Measurements from ENCODE around the gene VPS54. TPM values are rescaled to one million over a fixed set of nuclear protein-coding genes. Genes with fewer than 3 reads are reported as not detected.

VPS54 gene, protein sequence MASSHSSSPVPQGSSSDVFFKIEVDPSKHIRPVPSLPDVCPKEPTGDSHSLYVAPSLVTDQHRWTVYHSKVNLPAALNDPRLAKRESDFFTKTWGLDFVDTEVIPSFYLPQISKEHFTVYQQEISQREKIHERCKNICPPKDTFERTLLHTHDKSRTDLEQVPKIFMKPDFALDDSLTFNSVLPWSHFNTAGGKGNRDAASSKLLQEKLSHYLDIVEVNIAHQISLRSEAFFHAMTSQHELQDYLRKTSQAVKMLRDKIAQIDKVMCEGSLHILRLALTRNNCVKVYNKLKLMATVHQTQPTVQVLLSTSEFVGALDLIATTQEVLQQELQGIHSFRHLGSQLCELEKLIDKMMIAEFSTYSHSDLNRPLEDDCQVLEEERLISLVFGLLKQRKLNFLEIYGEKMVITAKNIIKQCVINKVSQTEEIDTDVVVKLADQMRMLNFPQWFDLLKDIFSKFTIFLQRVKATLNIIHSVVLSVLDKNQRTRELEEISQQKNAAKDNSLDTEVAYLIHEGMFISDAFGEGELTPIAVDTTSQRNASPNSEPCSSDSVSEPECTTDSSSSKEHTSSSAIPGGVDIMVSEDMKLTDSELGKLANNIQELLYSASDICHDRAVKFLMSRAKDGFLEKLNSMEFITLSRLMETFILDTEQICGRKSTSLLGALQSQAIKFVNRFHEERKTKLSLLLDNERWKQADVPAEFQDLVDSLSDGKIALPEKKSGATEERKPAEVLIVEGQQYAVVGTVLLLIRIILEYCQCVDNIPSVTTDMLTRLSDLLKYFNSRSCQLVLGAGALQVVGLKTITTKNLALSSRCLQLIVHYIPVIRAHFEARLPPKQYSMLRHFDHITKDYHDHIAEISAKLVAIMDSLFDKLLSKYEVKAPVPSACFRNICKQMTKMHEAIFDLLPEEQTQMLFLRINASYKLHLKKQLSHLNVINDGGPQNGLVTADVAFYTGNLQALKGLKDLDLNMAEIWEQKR
- 14.9 and 15.4 TPM in 2 replicates for total RNA-seq

DNA sequence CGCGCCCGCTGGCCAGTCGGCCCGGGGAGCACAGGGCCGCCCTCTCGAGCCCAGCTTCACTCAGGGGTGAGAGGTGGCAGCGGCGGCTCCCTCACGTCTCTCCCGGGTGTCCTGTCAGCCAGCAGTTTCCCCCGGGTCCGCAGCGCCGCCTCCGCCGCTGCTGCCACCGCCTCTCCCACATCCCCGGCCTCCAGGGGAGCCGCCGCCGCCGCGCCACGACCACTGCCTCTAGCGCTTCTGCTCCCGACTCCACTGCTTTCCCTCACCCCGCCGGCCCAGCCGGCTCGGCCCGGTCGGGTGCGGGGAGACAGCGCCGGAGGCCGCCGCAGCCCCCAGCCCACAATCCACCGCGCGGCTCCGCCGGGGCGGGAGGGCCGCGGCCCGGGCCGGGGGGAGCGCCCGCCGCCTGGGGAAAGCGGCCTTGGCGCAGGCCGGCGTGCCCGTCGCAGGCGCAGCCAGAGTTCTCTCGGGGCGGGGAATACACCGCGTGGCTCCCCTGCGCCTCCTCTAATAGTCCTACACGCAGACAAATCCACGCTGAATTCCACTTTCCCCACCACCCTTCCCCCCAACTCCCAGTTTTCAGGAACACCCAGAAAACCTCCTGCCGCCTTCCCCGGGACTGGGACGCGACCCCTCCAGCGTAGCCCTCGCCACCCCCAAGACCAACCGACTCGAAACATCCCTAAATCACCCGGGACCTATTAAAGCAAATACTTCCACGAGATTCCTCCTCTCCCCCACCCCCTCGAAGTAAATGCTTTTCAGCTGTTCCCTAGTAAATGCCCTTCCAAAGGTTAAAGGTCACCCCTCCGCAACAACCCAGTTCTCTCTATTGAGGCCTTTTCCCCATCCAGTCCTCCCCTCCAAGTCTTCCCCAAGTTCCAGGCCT is at the start of gene VPS54:
Gene VPS54 (minus strand): TSS at position 346 of the 892 bp plus-strand sequence. CDS start 35,429 bp downstream, outside the sequence.
- H3K27me3 Mint-ChIP-seq (ENCODE audit: insufficient read depth) = no peaks in the 10 kb centered on the region
- H3K4me3 Mint-ChIP-seq = peak within 1 kb of the TSS; percentile 94
- intact Hi-C loops (cut with micrococcal nuclease) = loop anchor here (1.0 to 10.0 kb wide), 6 partner anchors 43 to 1035 kb away; partner anchors contain the start of genes CEP68 and UGP2
- peaks cover 13% of the 10 kb centered on the region for H3K36me3 Mint-ChIP-seq (ENCODE audit: low read depth)
- peak within 1 kb of the TSS; percentile 97 for H3K27ac Mint-ChIP-seq
- peak; percentile 53 for DNase-seq (ENCODE audit: low spot score)
- no peaks in the 10 kb centered on the region for H3K9me3 Mint-ChIP-seq
- H3K4me1 Mint-ChIP-seq (ENCODE audit: low read depth) = peaks cover 43% of the 10 kb centered on the region

DNA sequence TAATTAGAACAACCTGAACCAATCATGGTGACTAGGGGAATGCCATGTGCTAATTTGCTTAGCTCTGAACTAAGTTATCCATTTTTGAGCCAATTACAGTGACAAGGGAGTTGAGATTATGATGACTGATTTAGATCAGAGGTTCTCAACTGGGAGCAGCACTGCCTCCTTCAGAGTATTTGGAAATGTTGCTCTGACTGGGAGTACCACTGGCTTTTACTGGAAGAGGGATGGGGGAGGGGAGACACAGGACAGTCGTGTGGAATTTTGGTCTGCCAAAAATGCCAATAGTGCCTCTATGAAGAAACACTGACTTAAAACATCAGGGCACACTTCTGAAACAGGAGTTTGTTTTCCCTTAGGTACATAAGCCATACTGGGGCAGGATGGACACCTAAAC is 48.1 kb upstream of the VPS54 start:
- Mint-ChIP-seq H3K27me3 (ENCODE audit: insufficient read depth) (no peaks in the 10 kb centered on the region), H3K27ac (no peak overlapping the region), H3K36me3 (ENCODE audit: low read depth) (peaks cover 4% of the 10 kb centered on the region), H3K9me3 (no peaks in the 10 kb centered on the region), H3K4me3 (no peak overlapping the region), H3K4me1 (ENCODE audit: low read depth) (peaks cover 32% of the 10 kb centered on the region)
- DNase-seq (ENCODE audit: low spot score) = no peak
- intact Hi-C loops (cut with micrococcal nuclease) = no loop called here

DNA sequence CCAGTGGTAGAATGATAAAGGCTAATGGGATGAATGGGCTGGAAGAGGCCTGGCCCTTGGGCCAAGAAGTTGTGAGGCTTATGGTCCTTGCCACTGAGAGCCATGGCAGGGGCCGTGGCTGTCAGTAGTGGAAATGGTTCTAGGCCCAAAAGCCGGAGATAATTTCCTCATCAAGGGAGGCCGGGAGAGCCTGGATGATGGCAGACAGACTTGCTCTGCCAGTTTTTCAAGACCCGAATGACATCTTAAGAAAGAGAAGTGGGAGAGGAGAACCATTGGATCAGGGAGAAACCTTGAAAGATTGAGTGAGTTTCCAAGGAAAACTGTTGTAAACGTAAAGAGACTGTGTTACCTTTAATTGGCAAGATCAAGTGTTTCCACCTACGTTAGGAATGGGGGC is 46.3 kb upstream of the VPS54 start:
- Mint-ChIP-seq H3K4me1 (ENCODE audit: low read depth) (peaks cover 34% of the 10 kb centered on the region), H3K9me3 (no peaks in the 10 kb centered on the region), H3K36me3 (ENCODE audit: low read depth) (peaks cover 4% of the 10 kb centered on the region), H3K27ac (peak overlapping the region; percentile 46), H3K4me3 (no peak overlapping the region), H3K27me3 (ENCODE audit: insufficient read depth) (no peaks in the 10 kb centered on the region)
- intact Hi-C loops (cut with micrococcal nuclease) = loop anchor here (2.0 kb wide), 1 partner anchor 63 kb away; no protein-coding TSS in a partner anchor
- DNase-seq (ENCODE audit: low spot score) = no peak

DNA sequence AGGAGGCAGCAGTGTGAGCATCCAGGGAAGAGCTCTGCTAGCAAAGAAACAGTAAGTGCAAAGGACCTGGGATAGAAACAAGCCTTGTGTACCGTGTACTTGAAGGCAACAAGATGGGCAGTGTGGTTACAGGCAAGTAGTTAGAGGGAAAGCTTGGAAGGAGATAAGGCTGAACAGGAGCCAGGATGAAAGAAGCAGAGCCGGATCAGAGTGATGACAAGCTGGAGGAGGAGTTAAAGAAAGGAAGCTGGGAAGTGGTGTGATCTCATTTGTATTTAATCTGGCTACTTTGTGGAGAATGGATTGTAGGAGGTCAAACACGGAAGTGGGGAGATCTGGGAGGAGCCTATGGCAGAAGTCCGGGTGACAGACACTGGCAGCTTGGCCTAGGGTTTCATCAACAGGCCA is 44.7 kb upstream of the VPS54 start:
- no peaks in the 10 kb centered on the region for H3K27me3 Mint-ChIP-seq (ENCODE audit: insufficient read depth)
- H3K4me1 Mint-ChIP-seq (ENCODE audit: low read depth) = peaks cover 34% of the 10 kb centered on the region
- DNase-seq (ENCODE audit: low spot score) = no peak
- no peaks in the 10 kb centered on the region for H3K9me3 Mint-ChIP-seq
- intact Hi-C loops (cut with micrococcal nuclease) = loop anchor here (2.0 to 5.0 kb wide), 2 partner anchors 33 to 65 kb away; no protein-coding TSS in a partner anchor
- H3K27ac Mint-ChIP-seq = peak overlapping the region; percentile 42
- H3K36me3 Mint-ChIP-seq (ENCODE audit: low read depth) = peaks cover 4% of the 10 kb centered on the region
- H3K4me3 Mint-ChIP-seq = no peak overlapping the region

DNA sequence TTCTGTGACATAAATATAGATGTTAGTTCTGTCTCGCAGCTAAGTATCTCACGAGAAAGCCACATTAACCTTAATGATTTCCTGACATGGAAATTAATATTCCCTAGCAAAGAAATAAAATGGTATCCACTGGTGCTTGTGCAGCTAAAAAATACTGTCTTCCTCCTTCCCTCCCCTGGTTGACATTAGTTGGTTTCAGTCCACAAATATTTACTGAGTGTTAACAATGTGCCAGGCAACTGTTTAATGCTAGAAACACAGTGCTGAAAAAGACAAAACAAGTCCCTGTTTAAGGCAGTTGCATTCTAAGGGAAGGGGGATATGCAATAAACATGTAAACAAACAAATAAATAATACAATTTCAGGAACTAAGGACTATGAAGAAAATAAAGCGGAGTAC is 44.2 kb upstream of the VPS54 start:
- DNase-seq (ENCODE audit: low spot score) = no peak
- Mint-ChIP-seq H3K9me3 (no peaks in the 10 kb centered on the region), H3K27ac (no peak overlapping the region)

DNA sequence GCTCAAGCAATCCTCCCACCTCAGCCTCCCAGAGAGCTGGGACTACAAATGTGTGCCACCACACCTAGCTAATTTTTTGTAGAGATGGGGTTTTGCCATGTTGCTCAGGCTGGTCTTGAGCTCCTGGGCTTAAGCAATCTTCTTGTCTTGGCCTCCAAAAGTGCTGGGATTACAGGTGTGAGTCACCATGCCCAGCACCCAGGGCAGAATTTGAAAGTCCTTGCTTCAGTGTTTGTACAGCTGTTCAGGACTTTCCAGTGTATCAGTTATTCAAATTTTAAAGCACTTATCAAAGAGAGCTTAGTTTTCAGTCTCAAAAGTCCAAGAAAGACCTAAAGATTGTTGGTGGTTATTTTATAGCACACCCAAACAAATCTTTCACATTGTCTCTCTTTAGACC is 43.6 kb upstream of the VPS54 start:
- Mint-ChIP-seq H3K4me3 (no peak overlapping the region), H3K27ac (peak overlapping the region; percentile 18), H3K4me1 (ENCODE audit: low read depth) (peaks cover 34% of the 10 kb centered on the region), H3K36me3 (ENCODE audit: low read depth) (peaks cover 4% of the 10 kb centered on the region), H3K9me3 (no peaks in the 10 kb centered on the region), H3K27me3 (ENCODE audit: insufficient read depth) (no peaks in the 10 kb centered on the region)
- intact Hi-C loops (cut with micrococcal nuclease) = loop anchor here (5.0 kb wide), 1 partner anchor 34 kb away; no protein-coding TSS in a partner anchor
- no peak for DNase-seq (ENCODE audit: low spot score)

More for the DNA sequence above, 44.2 kb upstream of the VPS54 start:
- peaks cover 34% of the 10 kb centered on the region for H3K4me1 Mint-ChIP-seq (ENCODE audit: low read depth)
- intact Hi-C loops (cut with micrococcal nuclease) = loop anchor here (5.0 kb wide), 1 partner anchor 34 kb away; no protein-coding TSS in a partner anchor
- no peak overlapping the region for H3K4me3 Mint-ChIP-seq
- H3K36me3 Mint-ChIP-seq (ENCODE audit: low read depth) = peaks cover 4% of the 10 kb centered on the region
- H3K27me3 Mint-ChIP-seq (ENCODE audit: insufficient read depth) = no peaks in the 10 kb centered on the region

DNA sequence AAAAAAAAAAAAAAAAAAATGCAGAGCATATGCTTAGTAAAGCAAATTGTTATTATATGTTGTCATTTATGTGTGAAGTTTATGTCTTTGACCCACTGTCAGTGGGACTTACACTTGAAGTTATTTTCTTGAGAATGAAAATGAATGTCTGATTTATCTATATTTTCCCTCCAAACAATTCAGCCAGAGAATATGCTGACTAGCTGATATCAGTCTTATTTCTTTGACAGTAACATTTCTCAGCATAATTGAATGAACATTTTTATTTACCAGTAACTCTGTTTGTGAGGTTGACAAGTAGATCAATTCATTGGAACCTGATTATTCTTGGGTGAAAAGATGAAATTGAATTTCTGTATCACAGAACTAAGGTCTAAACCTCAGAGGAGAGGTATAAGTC is 40.0 kb upstream of the VPS54 start:
- Mint-ChIP-seq H3K4me1 (ENCODE audit: low read depth) (peaks cover 30% of the 10 kb centered on the region), H3K27me3 (ENCODE audit: insufficient read depth) (no peaks in the 10 kb centered on the region), H3K4me3 (no peak overlapping the region), H3K36me3 (ENCODE audit: low read depth) (no peaks in the 10 kb centered on the region), H3K27ac (no peak overlapping the region), H3K9me3 (no peaks in the 10 kb centered on the region)
- intact Hi-C loops (cut with micrococcal nuclease) = loop anchor here (10.0 kb wide), 1 partner anchor 816 kb away; no protein-coding TSS in a partner anchor
- no peak for DNase-seq (ENCODE audit: low spot score)

DNA sequence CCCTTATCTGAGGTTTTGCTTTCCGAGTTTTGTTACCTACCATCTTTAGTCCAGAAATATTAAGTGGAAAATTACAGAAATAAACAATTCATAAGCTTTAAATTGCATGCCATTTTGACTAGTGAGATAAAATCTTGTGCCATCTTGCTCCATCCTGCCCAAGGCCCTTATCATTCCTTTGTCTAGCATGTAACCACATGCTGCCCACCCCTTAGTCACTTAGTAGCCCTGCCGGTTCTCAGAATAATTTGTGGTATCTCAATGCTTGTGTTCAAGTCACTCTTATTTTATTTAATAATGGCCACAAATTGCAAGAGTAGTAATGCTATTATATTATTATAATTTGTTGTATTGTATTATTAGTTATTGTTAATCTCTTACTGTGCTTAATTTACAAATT is 36.8 kb upstream of the VPS54 start:
- Mint-ChIP-seq H3K9me3 (no peaks in the 10 kb centered on the region), H3K27ac (no peak overlapping the region), H3K4me1 (ENCODE audit: low read depth) (peaks cover 31% of the 10 kb centered on the region), H3K4me3 (no peak overlapping the region), H3K36me3 (ENCODE audit: low read depth) (no peaks in the 10 kb centered on the region), H3K27me3 (ENCODE audit: insufficient read depth) (no peaks in the 10 kb centered on the region)
- intact Hi-C loops (cut with micrococcal nuclease) = loop anchor here (10.0 kb wide), 1 partner anchor 819 kb away; no protein-coding TSS in a partner anchor
- DNase-seq (ENCODE audit: low spot score) = no peak

DNA sequence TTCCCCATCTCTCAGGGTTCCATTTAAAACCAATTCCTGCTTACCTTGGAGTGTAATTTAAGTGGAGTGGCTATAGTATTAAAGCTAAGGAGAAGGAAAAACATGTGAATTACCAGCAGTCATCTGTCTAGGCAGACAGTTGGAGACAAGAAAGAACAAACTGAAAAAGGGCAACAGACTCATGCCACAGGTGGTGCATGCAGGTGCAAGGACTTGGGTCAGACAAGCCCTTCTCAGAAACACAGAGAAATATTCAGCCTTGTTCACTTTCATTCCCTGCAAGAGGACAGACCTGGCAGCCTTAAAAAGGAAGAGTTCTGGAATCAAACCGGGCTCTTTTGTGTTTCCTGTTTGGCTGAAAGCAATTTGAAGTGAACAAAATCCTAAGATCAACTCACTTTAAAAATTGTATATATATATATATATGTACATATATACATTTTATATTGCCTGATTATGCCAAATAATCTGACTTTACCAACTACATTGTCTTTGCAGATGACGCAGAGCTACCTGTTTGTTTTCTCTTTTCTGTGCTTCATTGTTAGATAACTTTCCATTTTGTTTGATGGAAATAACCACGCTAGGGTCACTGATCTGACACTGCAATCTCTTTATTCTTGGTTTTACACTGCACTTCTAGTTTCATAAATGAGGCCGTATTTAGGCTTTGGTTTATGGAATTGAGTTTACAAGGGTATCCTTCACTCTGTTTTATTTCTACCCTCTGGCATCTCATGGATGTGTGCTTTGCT is 35.1 kb upstream of the VPS54 start:
- no peak for DNase-seq (ENCODE audit: low spot score)
- H3K9me3 Mint-ChIP-seq = no peaks in the 10 kb centered on the region
- intact Hi-C loops (cut with micrococcal nuclease) = loop anchor here (10.0 kb wide), 1 partner anchor 820 kb away; no protein-coding TSS in a partner anchor
- H3K27me3 Mint-ChIP-seq (ENCODE audit: insufficient read depth) = no peaks in the 10 kb centered on the region
- peaks cover 38% of the 10 kb centered on the region for H3K4me1 Mint-ChIP-seq (ENCODE audit: low read depth)
- no peaks in the 10 kb centered on the region for H3K36me3 Mint-ChIP-seq (ENCODE audit: low read depth)
- no peak overlapping the region for H3K4me3 Mint-ChIP-seq
- no peak overlapping the region for H3K27ac Mint-ChIP-seq

DNA sequence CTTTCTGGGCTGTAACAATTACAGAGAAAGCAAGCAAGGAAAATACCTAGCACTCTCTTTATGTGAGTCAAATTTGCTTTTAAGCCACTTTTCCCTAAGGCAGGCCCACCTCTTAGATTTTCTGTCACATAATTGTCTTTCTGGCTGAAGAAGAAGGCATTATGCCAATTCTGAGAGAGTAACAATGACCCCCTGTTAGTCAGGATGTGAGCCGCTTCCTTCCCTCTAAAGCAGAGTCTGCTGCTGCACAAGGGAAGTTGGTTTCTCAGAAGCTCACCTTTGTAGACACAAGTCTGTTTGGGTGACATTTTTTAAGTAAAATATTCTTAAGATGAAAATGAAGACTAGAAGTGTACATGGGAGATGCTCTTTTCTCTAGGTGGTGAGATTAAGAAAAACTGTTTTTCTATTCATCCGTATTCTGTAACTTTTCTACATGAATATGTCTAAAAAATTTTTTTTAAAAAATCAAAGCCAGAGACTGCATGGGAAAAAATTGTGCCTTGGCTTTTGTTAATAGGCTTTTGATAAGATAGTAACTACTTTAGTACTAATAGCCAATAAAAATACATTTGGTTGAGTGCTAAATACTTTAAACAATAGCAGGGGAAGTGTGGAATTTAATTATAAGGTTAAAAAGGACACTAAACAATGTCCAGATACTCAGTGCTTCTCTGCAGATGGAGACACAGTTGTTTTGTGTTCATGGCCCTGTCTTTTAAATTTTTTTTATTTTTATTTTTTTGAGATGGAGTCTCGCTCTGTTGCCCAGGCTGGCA is 33.4 kb upstream of the VPS54 start:
- DNase-seq (ENCODE audit: low spot score) = no peak
- Mint-ChIP-seq H3K27ac (no peak overlapping the region), H3K9me3 (no peaks in the 10 kb centered on the region), H3K36me3 (ENCODE audit: low read depth) (no peaks in the 10 kb centered on the region), H3K4me1 (ENCODE audit: low read depth) (peaks cover 40% of the 10 kb centered on the region), H3K4me3 (no peak overlapping the region), H3K27me3 (ENCODE audit: insufficient read depth) (no peaks in the 10 kb centered on the region)
- intact Hi-C loops (cut with micrococcal nuclease) = loop anchor here (10.0 kb wide), 1 partner anchor 822 kb away; no protein-coding TSS in a partner anchor

Data from activated T-helper 1 cell treated with anti-CD3 and anti-CD28 coated beads, Interleukin-12 subunit alpha, Interleukin-12 subunit beta, Interleukin-2, Interleukin-4 antibody, amounts not matched to agents 30 ng/mL and 10 ng/mL and 1 ng/mL, durations not matched to agents 14 hours and 24 hours and 36 hours (primary cell).